Activated B cell treated with CpG ODN at 0.5 μM for 24 hours (primary cell): ENCODE measurements around the gene KMT2A. TPM values are rescaled to one million over a fixed set of nuclear protein-coding genes. Genes with fewer than 3 reads are reported as not detected.

Source experiments
- ATAC-seq: fragments of 200-7000 bp; cut with Tn5 transposase; one replicate; pipeline ENCODE4 v1.10.0; 2021; ENCODE audit warnings: low read depth, mild to moderate bottlenecking, moderate library complexity
- CTCF ChIA-PET: fragments of 350-600 bp; sonication (Branson Sonifier 250); formaldehyde crosslinking; loops from one replicate; lab custom pipeline; 2021; ENCODE audit warnings: antibody characterized with exemption; lab: Charles Lee
- POLR2A ChIA-PET: fragments of 350-600 bp; sonication (Branson Sonifier 250); formaldehyde crosslinking; loops from one replicate; lab custom pipeline; 2021; ENCODE audit warnings: antibody characterized with exemption; lab: Charles Lee
- DNase-seq: peaks from one replicate; pipeline ENCODE4 v3.0.0; 2022
- H3K27ac Mint-ChIP-seq: one replicate; pipeline ENCODE4 v1.8.0; 2020; ENCODE audit warnings: mixed read lengths
- H3K27me3 Mint-ChIP-seq: one replicate; pipeline ENCODE4 v1.8.0; 2021; ENCODE audit warnings: mixed read lengths
- H3K36me3 Mint-ChIP-seq: one replicate; pipeline ENCODE4 v1.8.0; 2021; ENCODE audit warnings: low read depth, mixed read lengths
- H3K4me1 Mint-ChIP-seq: one replicate; pipeline ENCODE4 v1.8.0; 2021; ENCODE audit warnings: mixed read lengths
- H3K4me3 Mint-ChIP-seq: one replicate; pipeline ENCODE4 v1.8.0; 2020; ENCODE audit warnings: mild to moderate bottlenecking, mixed read lengths
- H3K9me3 Mint-ChIP-seq: one replicate; pipeline ENCODE4 v1.8.0; 2020; ENCODE audit warnings: mixed read lengths
- intact Hi-C: fragments of 100-400 bp; cut with micrococcal nuclease; formaldehyde crosslinking; loops from one replicate; pipeline ENCODE4 v1.15.1; 2024
- total RNA-seq: library from RNA; stranded (reverse); gene quantifications from 2 replicates; pipeline ENCODE4 v1.2.3, GENCODE V29; 2022
- TF ChIP-seq, protein P1 (sequence below): fragments of 200-600 bp; IDR thresholded peaks from one replicate; pipeline ENCODE4 v1.8.0; 2022; ENCODE audit warnings: antibody characterized with exemption, mild to moderate bottlenecking

KMT2A gene
- total RNA-seq, 1 donor from 2014 or later, result 117 TPM

DNA sequence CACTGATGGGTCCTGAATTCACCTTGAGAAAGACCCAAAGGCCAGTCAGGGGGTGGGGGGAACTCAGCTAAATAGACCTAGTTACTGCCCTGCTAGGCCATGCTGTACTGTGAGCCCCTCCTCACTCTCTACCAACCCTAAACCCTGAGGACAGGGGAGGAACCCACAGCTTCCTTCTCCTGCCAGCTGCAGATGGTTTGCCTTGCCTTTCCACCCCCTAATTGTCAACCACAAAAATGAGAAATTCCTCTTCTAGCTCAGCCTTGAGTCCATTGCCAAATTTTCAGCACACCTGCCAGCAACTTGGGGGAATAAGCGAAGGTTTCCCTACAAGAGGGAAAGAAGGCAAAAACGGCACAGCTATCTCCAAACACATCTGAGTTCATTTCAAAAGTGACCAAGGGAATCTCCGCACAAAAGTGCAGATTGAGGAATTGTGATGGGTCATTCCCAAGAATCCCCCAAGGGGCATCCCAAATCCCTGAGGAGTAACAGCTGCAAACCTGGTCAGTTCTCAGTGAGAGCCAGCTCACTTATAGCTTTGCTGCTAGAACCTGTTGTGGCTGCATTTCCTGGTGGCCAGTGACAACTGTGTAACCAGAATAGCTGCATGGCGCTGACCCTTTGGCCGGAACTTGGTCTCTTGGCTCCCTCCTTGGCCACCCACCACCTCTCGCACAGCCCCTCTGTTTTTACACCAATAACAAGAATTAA lies 88.6 kb downstream of the KMT2A start:
- DNase-seq (no peak), ATAC-seq (no peak)
- POLR2A ChIA-PET, result interaction anchor here (0.6 to 0.7 kb wide), 2 partner anchors 23 to 40 kb away, joined by 3 read pairs; no protein-coding TSS in a partner anchor
- TF ChIP-seq, protein P1, sequence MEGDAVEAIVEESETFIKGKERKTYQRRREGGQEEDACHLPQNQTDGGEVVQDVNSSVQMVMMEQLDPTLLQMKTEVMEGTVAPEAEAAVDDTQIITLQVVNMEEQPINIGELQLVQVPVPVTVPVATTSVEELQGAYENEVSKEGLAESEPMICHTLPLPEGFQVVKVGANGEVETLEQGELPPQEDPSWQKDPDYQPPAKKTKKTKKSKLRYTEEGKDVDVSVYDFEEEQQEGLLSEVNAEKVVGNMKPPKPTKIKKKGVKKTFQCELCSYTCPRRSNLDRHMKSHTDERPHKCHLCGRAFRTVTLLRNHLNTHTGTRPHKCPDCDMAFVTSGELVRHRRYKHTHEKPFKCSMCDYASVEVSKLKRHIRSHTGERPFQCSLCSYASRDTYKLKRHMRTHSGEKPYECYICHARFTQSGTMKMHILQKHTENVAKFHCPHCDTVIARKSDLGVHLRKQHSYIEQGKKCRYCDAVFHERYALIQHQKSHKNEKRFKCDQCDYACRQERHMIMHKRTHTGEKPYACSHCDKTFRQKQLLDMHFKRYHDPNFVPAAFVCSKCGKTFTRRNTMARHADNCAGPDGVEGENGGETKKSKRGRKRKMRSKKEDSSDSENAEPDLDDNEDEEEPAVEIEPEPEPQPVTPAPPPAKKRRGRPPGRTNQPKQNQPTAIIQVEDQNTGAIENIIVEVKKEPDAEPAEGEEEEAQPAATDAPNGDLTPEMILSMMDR, result no peak
- Mint-ChIP-seq H3K36me3 (peaks cover 44% of the 10 kb centered on the region), H3K27ac (no peak overlapping the region), H3K9me3 (no peaks in the 10 kb centered on the region), H3K27me3 (no peaks in the 10 kb centered on the region), H3K4me3 (no peak overlapping the region), H3K4me1 (peaks cover 13% of the 10 kb centered on the region)
- CTCF ChIA-PET, result no interaction called here
- intact Hi-C loops, result no loop called here

- ATAC-seq, result no peak
- POLR2A ChIA-PET, result no interaction called here
- H3K9me3 Mint-ChIP-seq, result no peaks in the 10 kb centered on the region
Measured at GRCh38 chr11:118526688-118527087, 90.4 kb downstream of the KMT2A start.

GRCh38 chr11:118527109-118527508 lies 90.8 kb downstream of the KMT2A start, which contains the start of gene TTC36:
Gene TTC36, plus strand, starts transcription at chr11:118527474. Its CDS starts 21 bp downstream, at chr11:118527495.
- peaks cover 24% of the 10 kb centered on the region for H3K36me3 Mint-ChIP-seq
- no peaks in the 10 kb centered on the region for H3K9me3 Mint-ChIP-seq
- no peak within 1 kb of the TSS for H3K27ac Mint-ChIP-seq
- H3K4me3 Mint-ChIP-seq, result no peak within 1 kb of the TSS
- TF ChIP-seq, protein P1, result no peak
- no peaks in the 10 kb centered on the region for H3K27me3 Mint-ChIP-seq
- POLR2A ChIA-PET, result no interaction called here
- CTCF ChIA-PET, result no interaction called here
- H3K4me1 Mint-ChIP-seq, result peaks cover 19% of the 10 kb centered on the region
- intact Hi-C loops, result no loop called here
- no peak for DNase-seq
- no peak for ATAC-seq

More at GRCh38 chr11:118526688-118527087, 90.4 kb downstream of the KMT2A start:
- peaks cover 21% of the 10 kb centered on the region for H3K4me1 Mint-ChIP-seq
- TF ChIP-seq, protein P1, result no peak
- intact Hi-C loops, result no loop called here
- H3K27ac Mint-ChIP-seq, result no peak overlapping the region
- H3K4me3 Mint-ChIP-seq, result no peak overlapping the region
- peaks cover 28% of the 10 kb centered on the region for H3K36me3 Mint-ChIP-seq
- CTCF ChIA-PET, result no interaction called here
- no peaks in the 10 kb centered on the region for H3K27me3 Mint-ChIP-seq
- DNase-seq, result no peak

DNA sequence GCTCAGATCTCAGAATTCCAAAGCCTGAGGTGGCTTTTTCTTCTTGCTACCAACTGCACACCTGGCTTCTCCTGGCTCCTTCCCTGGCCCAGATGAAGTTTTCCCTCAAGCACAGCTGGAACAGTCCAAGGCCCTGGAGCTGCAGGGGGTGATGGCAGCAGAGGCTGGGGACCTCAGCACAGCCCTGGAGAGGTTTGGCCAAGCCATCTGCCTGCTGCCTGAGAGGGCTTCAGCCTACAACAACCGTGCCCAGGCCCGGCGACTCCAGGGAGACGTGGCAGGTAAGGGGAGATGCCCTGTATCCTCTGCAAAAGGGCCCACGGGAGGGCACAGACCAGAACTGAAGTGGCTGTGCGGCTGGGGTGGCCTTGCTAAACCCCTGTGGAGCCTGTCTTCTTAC lies 92.2 kb downstream of the KMT2A start:
- POLR2A ChIA-PET, result no interaction called here
- H3K36me3 Mint-ChIP-seq, result peaks cover 15% of the 10 kb centered on the region
- H3K27ac Mint-ChIP-seq, result no peak overlapping the region
- CTCF ChIA-PET, result no interaction called here
- intact Hi-C loops, result no loop called here
- H3K9me3 Mint-ChIP-seq, result no peaks in the 10 kb centered on the region
- TF ChIP-seq, protein P1, result no peak
- no peak for DNase-seq
- no peak overlapping the region for H3K4me3 Mint-ChIP-seq
- H3K4me1 Mint-ChIP-seq, result peaks cover 18% of the 10 kb centered on the region
- no peak for ATAC-seq
- H3K27me3 Mint-ChIP-seq, result no peaks in the 10 kb centered on the region

GRCh38 chr11:118529584-118530175 lies 93.4 kb downstream of the KMT2A start:
- Mint-ChIP-seq H3K27me3 (no peaks in the 10 kb centered on the region), H3K4me1 (peaks cover 18% of the 10 kb centered on the region), H3K36me3 (peaks cover 7% of the 10 kb centered on the region), H3K9me3 (no peaks in the 10 kb centered on the region), H3K4me3 (peak overlapping the region; percentile 89), H3K27ac (peak overlapping the region; percentile 35)
- TF ChIP-seq, protein P1, result no peak
- ChIA-PET POLR2A (no interaction called here), CTCF (no interaction called here)
- ATAC-seq (no peak), DNase-seq (no peak)
- intact Hi-C loops, result no loop called here
